HL-60 (cell line): ENCODE measurements around the gene MET.
"Not testable (repeated sequence)": the region's sequence is repeated elsewhere in the genome, so short reads cannot be mapped to it uniquely, and the experiment has no call there.

Experiments
- GABPA ChIP-seq: IDR thresholded peaks from 2 replicates; pipeline ENCODE4 v1.6.1; 2012; ENCODE audit warnings: low read depth
- TF ChIP-seq, protein P1 (sequence below): IDR thresholded peaks from one replicate; pipeline ENCODE4 v1.5.1; 2011; ENCODE audit warnings: low read length, control low read depth, inconsistent platforms; ENCODE audit not compliant: insufficient read depth

DNA sequence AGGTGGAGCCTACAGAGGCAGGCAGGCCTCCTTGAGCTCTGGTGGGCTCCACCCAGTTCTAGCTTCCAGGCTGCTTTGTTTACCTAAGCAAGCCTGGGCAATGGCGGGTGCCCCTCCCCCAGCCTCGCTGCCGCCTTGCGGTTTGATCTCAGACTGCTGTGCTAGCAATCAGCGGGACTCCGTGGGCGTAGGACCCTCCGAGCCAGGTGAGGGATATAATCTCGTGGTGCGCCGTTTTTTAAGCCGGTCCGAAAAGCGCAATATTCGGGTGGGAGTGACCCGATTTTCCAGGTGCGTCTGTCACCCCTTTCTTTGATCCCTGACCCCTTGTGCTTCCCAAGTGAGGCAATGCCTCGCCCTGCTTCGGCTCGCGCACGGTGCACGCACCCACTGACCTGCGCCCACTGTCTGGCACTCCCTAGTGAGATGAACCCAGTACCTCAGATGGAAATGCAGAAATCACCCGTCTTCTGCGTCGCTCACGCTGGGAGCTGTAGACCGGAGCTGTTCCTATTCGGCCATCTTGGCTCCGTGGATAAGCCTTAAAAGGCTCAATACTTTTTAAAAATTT, 52.0 kb downstream of the MET start:
- TF ChIP-seq, protein P1, sequence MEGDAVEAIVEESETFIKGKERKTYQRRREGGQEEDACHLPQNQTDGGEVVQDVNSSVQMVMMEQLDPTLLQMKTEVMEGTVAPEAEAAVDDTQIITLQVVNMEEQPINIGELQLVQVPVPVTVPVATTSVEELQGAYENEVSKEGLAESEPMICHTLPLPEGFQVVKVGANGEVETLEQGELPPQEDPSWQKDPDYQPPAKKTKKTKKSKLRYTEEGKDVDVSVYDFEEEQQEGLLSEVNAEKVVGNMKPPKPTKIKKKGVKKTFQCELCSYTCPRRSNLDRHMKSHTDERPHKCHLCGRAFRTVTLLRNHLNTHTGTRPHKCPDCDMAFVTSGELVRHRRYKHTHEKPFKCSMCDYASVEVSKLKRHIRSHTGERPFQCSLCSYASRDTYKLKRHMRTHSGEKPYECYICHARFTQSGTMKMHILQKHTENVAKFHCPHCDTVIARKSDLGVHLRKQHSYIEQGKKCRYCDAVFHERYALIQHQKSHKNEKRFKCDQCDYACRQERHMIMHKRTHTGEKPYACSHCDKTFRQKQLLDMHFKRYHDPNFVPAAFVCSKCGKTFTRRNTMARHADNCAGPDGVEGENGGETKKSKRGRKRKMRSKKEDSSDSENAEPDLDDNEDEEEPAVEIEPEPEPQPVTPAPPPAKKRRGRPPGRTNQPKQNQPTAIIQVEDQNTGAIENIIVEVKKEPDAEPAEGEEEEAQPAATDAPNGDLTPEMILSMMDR, result not testable (repeated sequence)
- TF ChIP-seq GABPA, result not testable (repeated sequence)
